IMR-90 (cell line): ENCODE data around the gene C3orf49. TPM values are rescaled to one million over a fixed set of nuclear protein-coding genes. Genes with fewer than 3 reads are reported as not detected.

Experiments used
- ATAC-seq: fragments of 200-7000 bp; cut with Tn5 transposase; 2 replicates; pipeline ENCODE4 v1.9.1; 2020; ENCODE audit warnings: low read depth, mild to moderate bottlenecking, moderate library complexity
- BruUV-seq: library from RNA; stranded (reverse); fragments of 400-500 nt; replicated peaks from 2 replicates; lab custom pipeline; 2021; lab: Mats Ljungman, UMichigan
- CTCF ChIA-PET: fragments of 300-600 bp; formaldehyde crosslinking; extraction: SDS; loops from one replicate; lab custom pipeline; 2021; ENCODE audit warnings: antibody characterized with exemption; lab: Yijun Ruan, JAX
- POLR2A ChIA-PET: fragments of 300-600 bp; sonication (Branson Sonifier 250); formaldehyde crosslinking; loops from one replicate; lab custom pipeline; 2022; ENCODE audit warnings: antibody characterized with exemption; ENCODE audit not compliant: unreplicated experiment; lab: Charles Lee
- DNase-seq: peaks from one replicate; pipeline ENCODE4 v3.0.0; 2013
- H2AFZ ChIP-seq: replicated peaks from 2 replicates; pipeline ENCODE3; 2013; ENCODE audit warnings: low read length, mild to moderate bottlenecking; ENCODE audit not compliant: poor library complexity
- H2AK5ac ChIP-seq: 2 replicates; pipeline ENCODE4 v1.6.1; 2013; ENCODE audit warnings: low read depth, low read length, inconsistent platforms
- H2AK9ac ChIP-seq: replicated peaks from 2 replicates; pipeline ENCODE3; 2013; ENCODE audit warnings: mild to moderate bottlenecking, low read depth, low read length, moderate library complexity; ENCODE audit not compliant: poor library complexity
- H2BK120ac ChIP-seq: 2 replicates; pipeline ENCODE4 v1.6.1; 2013; ENCODE audit warnings: low read depth, low read length, inconsistent platforms
- H2BK15ac ChIP-seq: 3 replicates; pipeline ENCODE4 v1.6.1; 2013; ENCODE audit warnings: low read depth, low read length, inconsistent platforms
- H2BK20ac ChIP-seq: 2 replicates; pipeline ENCODE4 v1.6.1; 2013; ENCODE audit warnings: low read depth, mild to moderate bottlenecking, inconsistent platforms, low read length, moderate library complexity
- H2BK5ac ChIP-seq: 2 replicates; pipeline ENCODE4 v1.6.1; 2013; ENCODE audit warnings: mild to moderate bottlenecking, low read depth, low read length, inconsistent platforms; ENCODE audit not compliant: poor library complexity, severe bottlenecking
- H3K14ac ChIP-seq: replicated peaks from 2 replicates; pipeline ENCODE4 v1.6.1; 2013; ENCODE audit warnings: low read depth, low read length, inconsistent platforms
- H3K18ac ChIP-seq: 2 replicates; pipeline ENCODE4 v1.6.1; 2013; ENCODE audit warnings: low read depth, low read length, control low read depth
- H3K23ac ChIP-seq: 2 replicates; pipeline ENCODE4 v1.6.1; 2013; ENCODE audit warnings: low read depth, low read length, inconsistent platforms
- H3K27ac ChIP-seq: 2 replicates; pipeline ENCODE4 v1.5.1; 2013; ENCODE audit warnings: mild to moderate bottlenecking, control low read depth, low read length; ENCODE audit not compliant: insufficient read depth
- H3K27me3 ChIP-seq: 2 replicates; pipeline ENCODE4 v1.6.1; 2013; ENCODE audit warnings: low read length; ENCODE audit not compliant: control insufficient read depth, insufficient read depth
- H3K36me3 ChIP-seq: 2 replicates; pipeline ENCODE4 v1.6.1; 2013; ENCODE audit warnings: low read length, mixed read lengths; ENCODE audit not compliant: control insufficient read depth, insufficient read depth
- H3K4ac ChIP-seq: 2 replicates; pipeline ENCODE4 v1.6.1; 2013; ENCODE audit warnings: low read depth, low read length, inconsistent platforms
- H3K4me1 ChIP-seq: 2 replicates; pipeline ENCODE4 v1.6.1; 2013; ENCODE audit warnings: low read length, mixed read lengths; ENCODE audit not compliant: control insufficient read depth, insufficient read depth
- H3K4me2 ChIP-seq: 2 replicates; pipeline ENCODE4 v1.6.1; 2013; ENCODE audit warnings: low read depth, mild to moderate bottlenecking, control low read depth, low read length, moderate library complexity
- H3K4me3 ChIP-seq: 2 replicates; pipeline ENCODE4 v1.5.1; 2013; ENCODE audit warnings: low read depth, mild to moderate bottlenecking, control low read depth, low read length, moderate library complexity; ENCODE audit not compliant: insufficient read depth
- H3K56ac ChIP-seq: 2 replicates; pipeline ENCODE4 v1.6.1; 2013; ENCODE audit warnings: low read length, inconsistent platforms; ENCODE audit not compliant: insufficient read depth; ENCODE audit errors: extremely low read depth
- H3K79me1 ChIP-seq, 2 experiments: 2 replicates each; pipeline ENCODE4 v1.6.1; 2013; ENCODE audit warnings: low read length in 2 of 2, inconsistent platforms in 1 of 2, low read depth in 1 of 2
- H3K9ac ChIP-seq: 2 replicates; pipeline ENCODE4 v1.6.1; 2013; ENCODE audit warnings: low read depth, low read length, control low read depth
- H3K9me1 ChIP-seq: 2 replicates; pipeline ENCODE4 v1.6.1; 2013; ENCODE audit warnings: low read length, inconsistent platforms; ENCODE audit not compliant: insufficient read depth
- H3K9me3 ChIP-seq: 2 replicates; pipeline ENCODE4 v1.6.1; 2013; ENCODE audit warnings: low read length; ENCODE audit not compliant: control insufficient read depth, insufficient read depth
- H4K20me1 ChIP-seq: 2 replicates; pipeline ENCODE4 v1.6.1; 2013; ENCODE audit warnings: low read length, inconsistent platforms; ENCODE audit not compliant: insufficient read depth
- H4K5ac ChIP-seq: 2 replicates; pipeline ENCODE4 v1.6.1; 2013; ENCODE audit warnings: mild to moderate bottlenecking, low read depth, low read length, control low read depth
- H4K8ac ChIP-seq, 2 experiments: 2 replicates each; pipeline ENCODE4 v1.6.1; 2013; ENCODE audit warnings: low read depth in 2 of 2, low read length in 2 of 2, control low read depth in 1 of 2, inconsistent platforms in 1 of 2
- H4K91ac ChIP-seq: 2 replicates; pipeline ENCODE4 v1.6.1; 2013; ENCODE audit warnings: low read depth, low read length, inconsistent platforms; ENCODE audit not compliant: insufficient read depth
- BHLHE40 ChIP-seq: fragments of 150-350 bp; IDR thresholded peaks from 2 replicates; pipeline ENCODE4 v1.6.1; 2016; ENCODE audit warnings: mild to moderate bottlenecking, low read depth, low read length
- CEBPB ChIP-seq: IDR thresholded peaks from 2 replicates; pipeline ENCODE4 v1.6.1; 2012; ENCODE audit warnings: low read depth, low read length, improper control_type of control experiment
- CTCF ChIP-seq: conservative IDR thresholded peaks from 2 replicates; pipeline ENCODE4 v1.5.1; 2012; ENCODE audit warnings: mild to moderate bottlenecking, low read depth, low read length, improper control_type of control experiment
- FOS ChIP-seq: fragments of 150-350 bp; IDR thresholded peaks from 2 replicates; pipeline ENCODE4 v1.6.1; 2016; ENCODE audit warnings: low read depth, low read length
- MAFK ChIP-seq: IDR thresholded peaks from 2 replicates; pipeline ENCODE4 v1.6.1; 2012; ENCODE audit warnings: low read depth, low read length, improper control_type of control experiment
- MAZ ChIP-seq: IDR thresholded peaks from 2 replicates; pipeline ENCODE4 v1.6.1; 2012; ENCODE audit warnings: low read depth, mild to moderate bottlenecking, low read length, improper control_type of control experiment, moderate library complexity, borderline replicate concordance
- MXI1 ChIP-seq: IDR thresholded peaks from 2 replicates; pipeline ENCODE4 v1.6.1; 2012; ENCODE audit warnings: low read depth, mild to moderate bottlenecking, low read length, moderate library complexity, borderline replicate concordance
- NFE2L2 ChIP-seq: fragments of 150-350 bp; IDR thresholded peaks from 2 replicates; pipeline ENCODE4 v1.6.1; 2016; ENCODE audit warnings: low read depth, mild to moderate bottlenecking, low read length
- RAD21 ChIP-seq: IDR thresholded peaks from 2 replicates; pipeline ENCODE4 v1.6.1; 2012; ENCODE audit warnings: low read length, improper control_type of control experiment
- RCOR1 ChIP-seq: IDR thresholded peaks from 2 replicates; pipeline ENCODE4 v1.6.1; 2012; ENCODE audit warnings: mild to moderate bottlenecking, low read length, improper control_type of control experiment; ENCODE audit not compliant: insufficient replicate concordance
- RFX5 ChIP-seq: IDR thresholded peaks from 2 replicates; pipeline ENCODE4 v1.8.0; 2012; ENCODE audit warnings: low read depth, mild to moderate bottlenecking, low read length, moderate library complexity
- WGBS, 2 experiments: methylation state at CpG; one replicate each; pipeline versions ENCODE4 v1.1.5 to v1.1.7; 2013; ENCODE audit warnings: missing lambda C conversion rate in 2 of 2; ENCODE audit not compliant: insufficient read length in 1 of 2; ENCODE audit errors: extremely low coverage in 2 of 2; 5-methylcytosine and 5-hydroxymethylcytosine counted together
- dilution Hi-C: fragments of 300-500 bp; cut with HindIII; formaldehyde crosslinking; loops from one replicate; pipeline ENCODE4 v1.14.3; 2018; ENCODE audit warnings: low sequenced_read_pairs; ENCODE audit not compliant: unreplicated experiment
- in situ Hi-C: fragments of 300-500 bp; cut with MboI; formaldehyde crosslinking; loops from 3 replicates; pipeline ENCODE4 v1.14.3; 2019; ENCODE audit warnings: low sequenced_read_pairs, inconsistent platforms, mixed read lengths
- intact Hi-C: fragments of 100-400 bp; cut with micrococcal nuclease; formaldehyde crosslinking; loops from 2 replicates; pipeline ENCODE4 v1.10.0; 2022
- polyA plus RNA-seq, 3 experiments: library from polyadenylated mRNA; depleted of rRNA; stranded (reverse); fragments of >200 nt; gene quantifications; 2 replicates each; pipeline ENCODE4 v1.2.3, GENCODE V29; 2012; ENCODE audit warnings: low replicate concordance in 1 of 3
- total RNA-seq: library from RNA; depleted of rRNA; stranded (reverse); fragments of >200 nt; gene quantifications from 2 replicates; pipeline ENCODE4 v1.2.3, GENCODE V29; 2012
- TF ChIP-seq, protein P1 (sequence below): fragments of 150-350 bp; IDR thresholded peaks from 2 replicates; pipeline ENCODE4 v1.6.1; 2017; ENCODE audit warnings: mild to moderate bottlenecking, antibody characterized with exemption, low read length, low read depth

C3orf49 gene
- total and polyA plus RNA-seq, 2 of the 4 experiments (the other 2 are of a cell fraction): not detected

DNA sequence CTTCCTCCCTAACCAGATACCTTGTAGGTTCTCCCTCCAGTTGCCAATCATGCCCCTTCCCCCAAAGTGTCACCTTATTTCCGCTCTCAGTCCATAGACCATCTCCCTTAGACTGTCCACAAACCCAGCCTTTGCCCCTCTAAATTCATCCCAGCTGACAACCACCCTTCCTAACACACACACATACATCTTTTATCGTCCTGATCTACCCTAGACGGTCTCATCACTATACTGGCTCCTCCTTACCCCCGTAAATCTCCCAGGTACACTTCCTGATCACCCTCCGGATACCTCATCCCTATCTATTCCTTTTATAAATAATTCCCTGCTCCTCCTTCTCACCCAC is 43.7 kb downstream of the C3orf49 start:
- H3K9me1 ChIP-seq: peaks cover 7% of the 10 kb centered on the region
- H3K18ac ChIP-seq: peak overlapping the region; percentile 67
- peak overlapping the region; percentile 28 for H4K5ac ChIP-seq
- no peaks in the 10 kb centered on the region; the same call in 1 of the 2 replicates for H4K20me1 ChIP-seq
- ChIA-PET POLR2A (no interaction called here), CTCF (no interaction called here)
- peak overlapping the region; percentile 95 for H3K9ac ChIP-seq
- dilution Hi-C loops: no loop called here
- peak overlapping the region; percentile 93 for H3K4me2 ChIP-seq
- H3K36me3 ChIP-seq: no peaks in the 10 kb centered on the region; the same call in 1 of the 2 replicates
- peak overlapping the region; percentile 57 for H2BK120ac ChIP-seq
- peak overlapping the region; percentile 97 for H3K14ac ChIP-seq
- peak overlapping the region; percentile 90 for H3K4ac ChIP-seq
- H2BK20ac ChIP-seq: no peak overlapping the region
- no peak for DNase-seq
- H3K23ac ChIP-seq: peak overlapping the region; percentile 100
- peak overlapping the region; percentile 96 for H2AFZ ChIP-seq
- intact Hi-C loops: loop anchor here (2.0 to 5.0 kb wide), 2 partner anchors 115 to 130 kb away; no protein-coding TSS in a partner anchor
- peak overlapping the region; percentile 74; the same call in 1 of the 3 replicates for H2BK15ac ChIP-seq
- H3K4me1 ChIP-seq: peaks cover 3% of the 10 kb centered on the region; the same call in 1 of the 2 replicates
- H2AK9ac ChIP-seq: peak overlapping the region; percentile 94
- no peaks in the 10 kb centered on the region for H3K27me3 ChIP-seq
- peak overlapping the region; percentile 94 for H2AK5ac ChIP-seq
- no peak for TF ChIP-seq RAD21
- no peak for TF ChIP-seq MXI1
- TF ChIP-seq CTCF: no peak
- TF ChIP-seq MAFK: no peak
- TF ChIP-seq RFX5: no peak
- no peak for TF ChIP-seq RCOR1
- TF ChIP-seq, protein P1, sequence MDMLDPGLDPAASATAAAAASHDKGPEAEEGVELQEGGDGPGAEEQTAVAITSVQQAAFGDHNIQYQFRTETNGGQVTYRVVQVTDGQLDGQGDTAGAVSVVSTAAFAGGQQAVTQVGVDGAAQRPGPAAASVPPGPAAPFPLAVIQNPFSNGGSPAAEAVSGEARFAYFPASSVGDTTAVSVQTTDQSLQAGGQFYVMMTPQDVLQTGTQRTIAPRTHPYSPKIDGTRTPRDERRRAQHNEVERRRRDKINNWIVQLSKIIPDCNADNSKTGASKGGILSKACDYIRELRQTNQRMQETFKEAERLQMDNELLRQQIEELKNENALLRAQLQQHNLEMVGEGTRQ: no peak
- no peak for TF ChIP-seq NFE2L2
- TF ChIP-seq BHLHE40: no peak
- TF ChIP-seq CEBPB: no peak
- no peak for TF ChIP-seq MAZ
- TF ChIP-seq FOS: no peak
- BruUV-seq: no TSS peak
- H3K9me3 ChIP-seq: no peaks in the 10 kb centered on the region
- peaks cover 44 to 63% of the 10 kb centered on the region in 2 experiments for H3K79me1 ChIP-seq
- peak overlapping the region; percentile 91 for H4K91ac ChIP-seq
- H4K8ac ChIP-seq: peak overlapping the region; percentile 39 to 97
- ATAC-seq: no peak
- peak overlapping the region; percentile 94 for H3K4me3 ChIP-seq
- H3K27ac ChIP-seq: peak overlapping the region; percentile 90
- peak overlapping the region; percentile 57; the same call in 1 of the 2 replicates for H3K56ac ChIP-seq
- in situ Hi-C loops: no loop called here
- 41% methylated on average over 5 of the region's 5 CpGs; no CpG with 5 or more reads in 1 of the 2 experiments for WGBS, 2 experiments
- peak overlapping the region; percentile 93 for H2BK5ac ChIP-seq
